ENCODE results near the gene PDIA4.
"Not testable (repeated sequence)": the region's sequence is repeated elsewhere in the genome, so short reads cannot be mapped to it uniquely, and the experiment has no call there.

The PDIA4 gene

GRCh38 chr7:149048805-149049204 is 20.5 kb upstream of the PDIA4 start:
- H3K27ac ChIP-seq: no peak overlapping the region
- TF ChIP-seq, protein P1, sequence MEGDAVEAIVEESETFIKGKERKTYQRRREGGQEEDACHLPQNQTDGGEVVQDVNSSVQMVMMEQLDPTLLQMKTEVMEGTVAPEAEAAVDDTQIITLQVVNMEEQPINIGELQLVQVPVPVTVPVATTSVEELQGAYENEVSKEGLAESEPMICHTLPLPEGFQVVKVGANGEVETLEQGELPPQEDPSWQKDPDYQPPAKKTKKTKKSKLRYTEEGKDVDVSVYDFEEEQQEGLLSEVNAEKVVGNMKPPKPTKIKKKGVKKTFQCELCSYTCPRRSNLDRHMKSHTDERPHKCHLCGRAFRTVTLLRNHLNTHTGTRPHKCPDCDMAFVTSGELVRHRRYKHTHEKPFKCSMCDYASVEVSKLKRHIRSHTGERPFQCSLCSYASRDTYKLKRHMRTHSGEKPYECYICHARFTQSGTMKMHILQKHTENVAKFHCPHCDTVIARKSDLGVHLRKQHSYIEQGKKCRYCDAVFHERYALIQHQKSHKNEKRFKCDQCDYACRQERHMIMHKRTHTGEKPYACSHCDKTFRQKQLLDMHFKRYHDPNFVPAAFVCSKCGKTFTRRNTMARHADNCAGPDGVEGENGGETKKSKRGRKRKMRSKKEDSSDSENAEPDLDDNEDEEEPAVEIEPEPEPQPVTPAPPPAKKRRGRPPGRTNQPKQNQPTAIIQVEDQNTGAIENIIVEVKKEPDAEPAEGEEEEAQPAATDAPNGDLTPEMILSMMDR (conservative IDR thresholded peaks at IDR 0.05): no peak

DNA sequence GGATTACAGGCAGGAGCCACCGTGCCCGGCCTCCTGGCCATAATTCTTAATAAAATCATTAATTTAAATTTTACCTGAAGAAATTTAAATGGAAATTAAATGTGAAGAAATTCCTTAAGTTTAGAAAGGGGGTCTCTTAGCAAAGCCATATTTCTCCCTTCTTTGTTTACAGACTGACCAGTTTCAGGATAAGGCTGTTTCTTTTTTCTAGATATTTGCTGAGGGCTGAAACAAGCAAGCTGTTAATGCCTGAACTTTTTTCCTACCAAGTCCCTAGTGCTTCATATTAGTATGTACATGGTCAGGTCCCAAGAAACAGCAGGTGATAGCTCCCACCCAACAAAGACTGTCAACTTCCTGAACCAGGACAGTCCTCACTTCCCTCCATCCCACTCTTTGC is 18.1 kb upstream of the PDIA4 start:
- TF ChIP-seq, protein P1 (conservative IDR thresholded peaks at IDR 0.05): no peak
- no peak overlapping the region for H3K27ac ChIP-seq

DNA sequence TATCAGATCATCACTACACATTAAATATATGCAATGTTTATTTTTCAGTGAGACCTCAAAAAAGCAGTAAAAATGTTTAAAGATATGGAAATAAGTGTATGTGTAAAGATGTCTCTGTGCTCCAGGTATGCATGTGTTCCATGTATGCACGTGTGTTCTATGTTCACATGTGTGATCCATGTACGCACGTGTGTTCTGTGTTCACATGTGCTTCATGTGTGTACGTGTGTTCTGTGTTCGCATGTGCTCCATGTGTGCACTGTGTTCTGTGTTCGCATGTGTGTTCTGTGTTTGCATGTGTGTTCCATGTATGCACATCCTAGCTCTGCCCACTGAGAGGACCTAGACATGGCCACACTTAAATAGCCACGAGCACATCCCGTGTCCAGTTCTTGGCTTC is 15.6 kb upstream of the PDIA4 start:
- TF ChIP-seq, protein P1 (conservative IDR thresholded peaks at IDR 0.05): no peak
- no peak overlapping the region for H3K27ac ChIP-seq

GRCh38 chr7:149041350-149041749 is 13.0 kb upstream of the PDIA4 start:
- H3K27ac ChIP-seq: no peak overlapping the region
- TF ChIP-seq, protein P1 (conservative IDR thresholded peaks at IDR 0.05): no peak

DNA sequence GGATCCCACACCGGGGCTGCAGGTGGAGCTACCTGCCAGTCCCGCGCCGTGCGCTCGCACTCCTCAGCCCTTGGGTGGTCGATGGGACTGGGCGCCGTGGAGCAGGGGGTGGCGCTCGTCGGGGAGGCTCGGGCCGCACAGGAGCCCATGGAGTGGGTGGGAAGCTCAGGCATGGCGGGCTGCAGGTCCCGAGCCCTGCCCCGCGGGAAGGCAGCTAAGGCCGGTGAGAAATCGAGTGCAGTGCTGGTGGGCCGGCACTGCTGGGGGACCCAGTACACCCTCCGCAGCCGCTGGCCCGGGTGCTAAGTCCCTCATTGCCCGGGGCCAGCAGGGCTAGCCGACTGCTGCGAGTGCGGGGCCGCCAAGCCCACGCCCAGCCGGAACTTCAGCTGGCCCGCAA is 10.3 kb upstream of the PDIA4 start:
- not testable (repeated sequence) for H3K27ac ChIP-seq

DNA sequence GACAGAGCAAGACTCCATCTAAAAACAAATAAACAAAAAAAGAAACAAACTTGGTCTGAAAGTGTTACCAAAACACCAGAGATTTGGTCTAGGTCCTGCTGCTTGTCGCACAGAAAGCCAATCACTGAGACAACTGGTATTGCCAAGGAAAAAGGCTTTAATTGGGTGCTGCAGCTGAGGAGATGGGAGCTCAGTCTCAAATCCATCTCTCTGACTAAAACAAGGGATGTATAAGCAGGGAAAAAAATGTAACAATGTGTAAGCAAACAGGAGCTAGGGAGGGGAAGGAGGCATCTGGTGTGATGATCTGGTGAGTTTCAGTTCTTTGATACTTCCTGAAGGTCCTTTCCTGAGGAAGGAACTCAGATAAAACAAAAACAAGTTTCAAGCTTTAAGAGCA is 8.4 kb upstream of the PDIA4 start:
- no peak overlapping the region for H3K27ac ChIP-seq
- TF ChIP-seq, protein P1 (conservative IDR thresholded peaks at IDR 0.05): no peak

GRCh38 chr7:149031353-149031910 is 3.1 kb upstream of the PDIA4 start:
- no peak overlapping the region for H3K27ac ChIP-seq
- TF ChIP-seq, protein P1 (conservative IDR thresholded peaks at IDR 0.05): no peak

DNA sequence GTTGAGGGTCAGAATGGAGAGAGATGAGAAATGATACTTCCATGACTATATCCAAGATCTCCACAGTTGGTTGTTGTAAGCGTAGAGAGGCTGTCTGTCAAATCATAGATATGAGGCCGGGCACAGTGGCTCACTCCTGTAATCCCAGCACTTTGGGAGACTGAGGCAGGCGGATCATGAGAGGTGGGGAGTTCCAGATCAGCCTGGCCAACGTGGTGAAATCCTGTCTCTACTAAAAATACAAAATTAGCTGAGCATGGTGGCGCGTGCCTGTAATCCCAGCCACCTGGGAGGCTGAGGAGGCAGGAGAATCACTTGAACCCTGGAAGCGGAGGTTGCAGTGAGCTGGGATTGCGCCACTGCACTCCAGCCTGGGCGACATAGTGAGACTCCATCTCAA is 2.1 kb upstream of the PDIA4 start:
- not testable (repeated sequence) for H3K27ac ChIP-seq
